ENCODE results near the gene SGCA.

Gene SGCA

GRCh38 chr17:50170662-50171370, 5.0 kb downstream of the SGCA start (continued):
- TF ChIP-seq, protein P1, sequence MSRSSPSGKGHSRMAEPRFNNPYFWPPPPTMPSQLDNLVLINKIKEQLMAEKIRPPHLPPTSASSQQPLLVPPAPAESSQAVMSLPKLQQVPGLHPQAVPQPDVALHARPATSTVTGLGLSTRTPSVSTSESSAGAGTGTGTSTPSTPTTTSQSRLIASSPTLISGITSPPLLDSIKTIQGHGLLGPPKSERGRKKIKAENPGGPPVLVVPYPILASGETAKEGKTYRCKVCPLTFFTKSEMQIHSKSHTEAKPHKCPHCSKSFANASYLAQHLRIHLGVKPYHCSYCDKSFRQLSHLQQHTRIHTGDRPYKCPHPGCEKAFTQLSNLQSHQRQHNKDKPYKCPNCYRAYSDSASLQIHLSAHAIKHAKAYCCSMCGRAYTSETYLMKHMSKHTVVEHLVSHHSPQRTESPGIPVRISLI (tag by site-specific recombination; IDR thresholded peaks at IDR 0.05) = no peak
- peak; percentile 90 for TF ChIP-seq ZNF121 (tag by site-specific recombination; IDR thresholded peaks at IDR 0.05)
- no peak for TF ChIP-seq ZNF18 (tag by site-specific recombination; IDR thresholded peaks at IDR 0.05)
- no peak for TF ChIP-seq ZNF449 (tag by site-specific recombination; IDR thresholded peaks at IDR 0.05)
- TF ChIP-seq ZNF416 (tag by site-specific recombination; IDR thresholded peaks at IDR 0.05) = no peak
- TF ChIP-seq ZNF155 (tag by site-specific recombination; IDR thresholded peaks at IDR 0.05) = no peak
- peak; percentile 47; the same call in 1 of the 2 replicates for TF ChIP-seq PRDM1 (tag by site-specific recombination; IDR thresholded peaks at IDR 0.05)
- no peak for TF ChIP-seq ZNF292 (tag by site-specific recombination; IDR thresholded peaks at IDR 0.05; ENCODE audit: borderline replicate concordance, low read depth)
- TF ChIP-seq SP7 (tag by site-specific recombination; IDR thresholded peaks at IDR 0.05) = no peak
- TF ChIP-seq ZNF48 (tag by site-specific recombination; IDR thresholded peaks at IDR 0.05) = no peak
- no peak for TF ChIP-seq ZNF76 (tag by site-specific recombination; IDR thresholded peaks at IDR 0.05; ENCODE audit: borderline replicate concordance, low read depth)
- no peak for TF ChIP-seq ZNF639 (tag by site-specific recombination; IDR thresholded peaks at IDR 0.05)
- TF ChIP-seq ZNF184 (tag by site-specific recombination; IDR thresholded peaks at IDR 0.05) = no peak
- TF ChIP-seq ZNF394 (tag by site-specific recombination; IDR thresholded peaks at IDR 0.05; ENCODE audit: borderline replicate concordance) = peak; percentile 84

DNA sequence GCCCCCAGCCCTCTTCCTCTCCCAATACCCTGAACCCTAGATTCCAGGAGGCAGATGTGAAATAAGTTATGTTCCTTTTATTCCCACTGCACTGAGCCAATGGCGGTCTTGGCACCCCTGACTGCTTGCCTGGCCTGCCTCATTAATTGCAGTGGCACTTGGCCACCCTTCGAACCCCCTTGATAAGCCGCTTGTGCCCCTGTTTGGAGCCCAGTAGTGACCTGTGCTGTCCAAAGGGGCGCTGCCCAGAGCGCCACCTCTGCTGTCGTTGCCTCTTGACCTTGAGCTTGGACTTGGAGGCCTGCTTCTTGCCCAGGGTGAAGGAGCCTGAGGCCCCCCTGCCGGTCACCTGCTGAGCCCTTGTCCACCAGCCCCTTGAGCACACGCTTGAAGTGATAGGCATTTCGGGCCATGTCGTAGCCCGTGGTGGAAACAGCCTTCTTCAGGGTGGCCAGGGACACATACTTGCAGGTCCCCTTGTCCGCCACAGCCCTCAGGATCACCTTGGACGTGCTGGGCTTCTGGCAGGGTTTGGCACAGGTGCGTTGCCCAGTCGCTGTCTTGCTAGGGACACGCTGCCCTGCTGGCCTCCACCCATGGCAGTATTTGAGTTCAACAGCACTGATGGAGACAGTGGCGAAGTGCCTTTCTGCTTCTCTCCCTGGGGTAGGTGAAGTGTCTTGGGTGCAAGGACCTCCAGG, 5.7 kb downstream of the SGCA start:
- TF ChIP-seq ZNF626 (tag by site-specific recombination; IDR thresholded peaks at IDR 0.05) (no peak), ZNF335 (tag by site-specific recombination; conservative IDR thresholded peaks at IDR 0.05) (no peak), ZNF324 (tag by site-specific recombination; IDR thresholded peaks at IDR 0.05) (no peak), ZNF600 (tag by site-specific recombination; IDR thresholded peaks at IDR 0.05) (no peak), ZNF155 (tag by site-specific recombination; IDR thresholded peaks at IDR 0.05) (no peak), IKZF3 (tag by site-specific recombination; IDR thresholded peaks at IDR 0.05) (no peak)
- TF ChIP-seq, protein P2, sequence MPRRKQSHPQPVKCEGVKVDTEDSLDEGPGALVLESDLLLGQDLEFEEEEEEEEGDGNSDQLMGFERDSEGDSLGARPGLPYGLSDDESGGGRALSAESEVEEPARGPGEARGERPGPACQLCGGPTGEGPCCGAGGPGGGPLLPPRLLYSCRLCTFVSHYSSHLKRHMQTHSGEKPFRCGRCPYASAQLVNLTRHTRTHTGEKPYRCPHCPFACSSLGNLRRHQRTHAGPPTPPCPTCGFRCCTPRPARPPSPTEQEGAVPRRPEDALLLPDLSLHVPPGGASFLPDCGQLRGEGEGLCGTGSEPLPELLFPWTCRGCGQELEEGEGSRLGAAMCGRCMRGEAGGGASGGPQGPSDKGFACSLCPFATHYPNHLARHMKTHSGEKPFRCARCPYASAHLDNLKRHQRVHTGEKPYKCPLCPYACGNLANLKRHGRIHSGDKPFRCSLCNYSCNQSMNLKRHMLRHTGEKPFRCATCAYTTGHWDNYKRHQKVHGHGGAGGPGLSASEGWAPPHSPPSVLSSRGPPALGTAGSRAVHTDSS (tag by site-specific recombination; IDR thresholded peaks at IDR 0.05) = no peak
- Histone ChIP-seq H3K27ac (ENCODE audit: extremely low read depth, low read depth, low read length) (no peak overlapping the region), H3K36me3 (ENCODE audit: control insufficient read depth in 2 of 2, insufficient read depth in 1 of 2, low read length in 2 of 2) (no peaks in the 10 kb centered on the region), H3K4me3 (ENCODE audit: low read depth, low read length) (no peak overlapping the region), H3K9me3 (ENCODE audit: control insufficient read depth, insufficient read depth, low read depth, low read length) (no peaks in the 10 kb centered on the region), H3K4me1 (ENCODE audit: control insufficient read depth, insufficient read depth, low read length) (no peaks in the 10 kb centered on the region)
- CTCF ChIA-PET = interaction anchor here (2.2 to 9.6 kb wide), 6 partner anchors 10 to 125 kb away, joined by 9 to 174 read pairs (median 64); partner anchors contain the start of genes COL1A1 and PDK2
- POLR2A ChIA-PET = interaction anchor here (1.6 kb wide), 1 partner anchor 28 kb away, joined by 10 read pairs; no protein-coding TSS in a partner anchor
